ENCODE results near the gene GIPR.
"Not testable (repeated sequence)": the region's sequence is repeated elsewhere in the genome, so short reads cannot be mapped to it uniquely, and the experiment has no call there.

Gene GIPR

GRCh38 chr19:45667620-45668341 is at the start of gene GIPR:
TSS of gene GIPR (plus strand) at chr19:45668221. CDS start at chr19:45669521, 1,300 bp downstream.
- H3K27me3 ChIP-seq (ENCODE audit: control insufficient read depth in 1 of 2, insufficient read depth in 2 of 2, low read length in 2 of 2), result peaks cover 51 to 53% of the 10 kb centered on the region in 2 donors
- H3K9ac ChIP-seq (ENCODE audit: low read length in 2 of 2), result peak within 1 kb of the TSS in 1 of 2 donors; percentile 9

GRCh38 chr19:45621389-45621788 is 46.6 kb upstream of the GIPR start:
- H3K9me3 ChIP-seq (ENCODE audit: control insufficient read depth in 2 of 2, low read length in 2 of 2), result no peaks in the 10 kb centered on the region
- no peak overlapping the region for H3K9ac ChIP-seq (ENCODE audit: low read length in 2 of 2)
- H3K27me3 ChIP-seq (ENCODE audit: control insufficient read depth in 1 of 2, insufficient read depth in 2 of 2, low read length in 2 of 2), result no peaks in the 10 kb centered on the region
- H3K4me3 ChIP-seq (ENCODE audit: low read length in 2 of 2), result no peak overlapping the region
- H3K4me1 ChIP-seq (ENCODE audit: control insufficient read depth, insufficient read depth, low read length), result no peaks in the 10 kb centered on the region
- H3K36me3 ChIP-seq (ENCODE audit: control insufficient read depth in 2 of 2, insufficient read depth in 2 of 2, low read length in 2 of 2), result peaks cover 0 to 18% of the 10 kb centered on the region in 2 donors
- H3K27ac ChIP-seq (ENCODE audit: low read length), result no peak overlapping the region

More at GRCh38 chr19:45667620-45668341, at the start of gene GIPR:
- Histone ChIP-seq H3K36me3 (ENCODE audit: control insufficient read depth in 2 of 2, insufficient read depth in 2 of 2, low read length in 2 of 2) (no peaks in the 10 kb centered on the region), H3K9me3 (ENCODE audit: control insufficient read depth in 2 of 2, low read length in 2 of 2) (no peaks in the 10 kb centered on the region), H3K4me1 (ENCODE audit: control insufficient read depth, insufficient read depth, low read length) (peaks cover 14% of the 10 kb centered on the region), H3K27ac (ENCODE audit: low read length) (no peak within 1 kb of the TSS), H3K4me3 (ENCODE audit: low read length in 2 of 2) (peak within 1 kb of the TSS; percentile 48 to 57)

- Histone ChIP-seq H3K4me1 (ENCODE audit: control insufficient read depth, insufficient read depth, low read length) (no peaks in the 10 kb centered on the region), H3K9ac (ENCODE audit: low read length in 2 of 2) (no peak overlapping the region), H3K27ac (ENCODE audit: low read length) (no peak overlapping the region), H3K4me3 (ENCODE audit: low read length in 2 of 2) (no peak overlapping the region), H3K9me3 (ENCODE audit: control insufficient read depth in 2 of 2, low read length in 2 of 2) (no peaks in the 10 kb centered on the region), H3K27me3 (ENCODE audit: control insufficient read depth in 1 of 2, insufficient read depth in 2 of 2, low read length in 2 of 2) (no peaks in the 10 kb centered on the region), H3K36me3 (ENCODE audit: control insufficient read depth in 2 of 2, insufficient read depth in 2 of 2, low read length in 2 of 2) (peaks cover 0 to 18% of the 10 kb centered on the region in 2 donors)
Measured at GRCh38 chr19:45621976-45622503, 46.0 kb upstream of the GIPR start.

GRCh38 chr19:45623984-45624383 is 44.0 kb upstream of the GIPR start:
- Histone ChIP-seq H3K36me3 (ENCODE audit: control insufficient read depth in 2 of 2, insufficient read depth in 2 of 2, low read length in 2 of 2) (peaks cover 0 to 19% of the 10 kb centered on the region in 2 donors), H3K4me1 (ENCODE audit: control insufficient read depth, insufficient read depth, low read length) (no peaks in the 10 kb centered on the region)

GRCh38 chr19:45628219-45628618 is 39.8 kb upstream of the GIPR start:
- not testable (repeated sequence) for H3K27ac ChIP-seq (ENCODE audit: low read length); H3K4me1 ChIP-seq (ENCODE audit: control insufficient read depth, insufficient read depth, low read length); H3K4me3 ChIP-seq (ENCODE audit: low read length in 2 of 2); H3K27me3 ChIP-seq (ENCODE audit: control insufficient read depth in 1 of 2, insufficient read depth in 2 of 2, low read length in 2 of 2); H3K9me3 ChIP-seq (ENCODE audit: control insufficient read depth in 2 of 2, low read length in 2 of 2); H3K9ac ChIP-seq (ENCODE audit: low read length in 2 of 2)
- peaks cover 0 to 12% of the 10 kb centered on the region in 2 donors for H3K36me3 ChIP-seq (ENCODE audit: control insufficient read depth in 2 of 2, insufficient read depth in 2 of 2, low read length in 2 of 2)

More at GRCh38 chr19:45623984-45624383, 44.0 kb upstream of the GIPR start:
- no peak overlapping the region for H3K27ac ChIP-seq (ENCODE audit: low read length)
- H3K4me3 ChIP-seq (ENCODE audit: low read length in 2 of 2), result no peak overlapping the region
- no peaks in the 10 kb centered on the region for H3K27me3 ChIP-seq (ENCODE audit: control insufficient read depth in 1 of 2, insufficient read depth in 2 of 2, low read length in 2 of 2)
- no peaks in the 10 kb centered on the region for H3K9me3 ChIP-seq (ENCODE audit: control insufficient read depth in 2 of 2, low read length in 2 of 2)
- H3K9ac ChIP-seq (ENCODE audit: low read length in 2 of 2), result no peak overlapping the region

GRCh38 chr19:45629704-45630103 is 38.3 kb upstream of the GIPR start:
- Histone ChIP-seq H3K27ac (ENCODE audit: low read length) (no peak overlapping the region), H3K36me3 (ENCODE audit: control insufficient read depth in 2 of 2, insufficient read depth in 2 of 2, low read length in 2 of 2) (peaks cover 0 to 6% of the 10 kb centered on the region in 2 donors), H3K9me3 (ENCODE audit: control insufficient read depth in 2 of 2, low read length in 2 of 2) (no peaks in the 10 kb centered on the region), H3K27me3 (ENCODE audit: control insufficient read depth in 1 of 2, insufficient read depth in 2 of 2, low read length in 2 of 2) (no peaks in the 10 kb centered on the region), H3K4me3 (ENCODE audit: low read length in 2 of 2) (no peak overlapping the region), H3K4me1 (ENCODE audit: control insufficient read depth, insufficient read depth, low read length) (no peaks in the 10 kb centered on the region), H3K9ac (ENCODE audit: low read length in 2 of 2) (no peak overlapping the region)

- Histone ChIP-seq H3K27me3 (ENCODE audit: control insufficient read depth in 1 of 2, insufficient read depth in 2 of 2, low read length in 2 of 2) (no peaks in the 10 kb centered on the region), H3K4me1 (ENCODE audit: control insufficient read depth, insufficient read depth, low read length) (no peaks in the 10 kb centered on the region), H3K9ac (ENCODE audit: low read length in 2 of 2) (no peak overlapping the region), H3K9me3 (ENCODE audit: control insufficient read depth in 2 of 2, low read length in 2 of 2) (no peaks in the 10 kb centered on the region), H3K36me3 (ENCODE audit: control insufficient read depth in 2 of 2, insufficient read depth in 2 of 2, low read length in 2 of 2) (peaks cover 0 to 6% of the 10 kb centered on the region in 2 donors), H3K4me3 (ENCODE audit: low read length in 2 of 2) (no peak overlapping the region), H3K27ac (ENCODE audit: low read length) (no peak overlapping the region)
Measured at GRCh38 chr19:45630463-45630862, 37.6 kb upstream of the GIPR start.

GRCh38 chr19:45632468-45633196 is 35.4 kb upstream of the GIPR start:
- Histone ChIP-seq H3K4me3 (ENCODE audit: low read length in 2 of 2) (no peak overlapping the region), H3K27ac (ENCODE audit: low read length) (no peak overlapping the region), H3K4me1 (ENCODE audit: control insufficient read depth, insufficient read depth, low read length) (no peaks in the 10 kb centered on the region)

GRCh38 chr19:45636275-45636674 is 31.7 kb upstream of the GIPR start:
- no peaks in the 10 kb centered on the region for H3K36me3 ChIP-seq (ENCODE audit: control insufficient read depth in 2 of 2, insufficient read depth in 2 of 2, low read length in 2 of 2)
- H3K9ac ChIP-seq (ENCODE audit: low read length in 2 of 2), result no peak overlapping the region
- H3K4me1 ChIP-seq (ENCODE audit: control insufficient read depth, insufficient read depth, low read length), result peaks cover 11% of the 10 kb centered on the region
- no peaks in the 10 kb centered on the region for H3K9me3 ChIP-seq (ENCODE audit: control insufficient read depth in 2 of 2, low read length in 2 of 2)
- H3K27me3 ChIP-seq (ENCODE audit: control insufficient read depth in 1 of 2, insufficient read depth in 2 of 2, low read length in 2 of 2), result peaks cover 6 to 12% of the 10 kb centered on the region in 2 donors
- no peak overlapping the region for H3K4me3 ChIP-seq (ENCODE audit: low read length in 2 of 2)
- no peak overlapping the region for H3K27ac ChIP-seq (ENCODE audit: low read length)

More at GRCh38 chr19:45632468-45633196, 35.4 kb upstream of the GIPR start:
- no peaks in the 10 kb centered on the region for H3K9me3 ChIP-seq (ENCODE audit: control insufficient read depth in 2 of 2, low read length in 2 of 2)
- no peaks in the 10 kb centered on the region for H3K27me3 ChIP-seq (ENCODE audit: control insufficient read depth in 1 of 2, insufficient read depth in 2 of 2, low read length in 2 of 2)
- H3K9ac ChIP-seq (ENCODE audit: low read length in 2 of 2), result no peak overlapping the region
- H3K36me3 ChIP-seq (ENCODE audit: control insufficient read depth in 2 of 2, insufficient read depth in 2 of 2, low read length in 2 of 2), result peaks cover 0 to 4% of the 10 kb centered on the region in 2 donors

GRCh38 chr19:45636902-45637301 is 31.1 kb upstream of the GIPR start:
- peaks cover 17% of the 10 kb centered on the region for H3K4me1 ChIP-seq (ENCODE audit: control insufficient read depth, insufficient read depth, low read length)
- H3K4me3 ChIP-seq (ENCODE audit: low read length in 2 of 2), result no peak overlapping the region
- no peaks in the 10 kb centered on the region for H3K36me3 ChIP-seq (ENCODE audit: control insufficient read depth in 2 of 2, insufficient read depth in 2 of 2, low read length in 2 of 2)
- H3K27ac ChIP-seq (ENCODE audit: low read length), result no peak overlapping the region
- H3K27me3 ChIP-seq (ENCODE audit: control insufficient read depth in 1 of 2, insufficient read depth in 2 of 2, low read length in 2 of 2), result peaks cover 9 to 18% of the 10 kb centered on the region in 2 donors
- H3K9ac ChIP-seq (ENCODE audit: low read length in 2 of 2), result no peak overlapping the region
- H3K9me3 ChIP-seq (ENCODE audit: control insufficient read depth in 2 of 2, low read length in 2 of 2), result no peaks in the 10 kb centered on the region
